NCI-H2081 treated with DMSO at 0.1 percent for 48 hours (cell line): ENCODE measurements around the gene PRPF6.
A peak's percentile ranks its signal among the peaks of the same experiment; 100 is the strongest.
"Not testable (repeated sequence)": the region's sequence is repeated elsewhere in the genome, so short reads cannot be mapped to it uniquely, and the experiment has no call there.

Experiments
- DNase-seq: peaks from one replicate; lab custom pipeline; 2025; lab: John Stamatoyannopoulos, UW

The PRPF6 gene

DNA sequence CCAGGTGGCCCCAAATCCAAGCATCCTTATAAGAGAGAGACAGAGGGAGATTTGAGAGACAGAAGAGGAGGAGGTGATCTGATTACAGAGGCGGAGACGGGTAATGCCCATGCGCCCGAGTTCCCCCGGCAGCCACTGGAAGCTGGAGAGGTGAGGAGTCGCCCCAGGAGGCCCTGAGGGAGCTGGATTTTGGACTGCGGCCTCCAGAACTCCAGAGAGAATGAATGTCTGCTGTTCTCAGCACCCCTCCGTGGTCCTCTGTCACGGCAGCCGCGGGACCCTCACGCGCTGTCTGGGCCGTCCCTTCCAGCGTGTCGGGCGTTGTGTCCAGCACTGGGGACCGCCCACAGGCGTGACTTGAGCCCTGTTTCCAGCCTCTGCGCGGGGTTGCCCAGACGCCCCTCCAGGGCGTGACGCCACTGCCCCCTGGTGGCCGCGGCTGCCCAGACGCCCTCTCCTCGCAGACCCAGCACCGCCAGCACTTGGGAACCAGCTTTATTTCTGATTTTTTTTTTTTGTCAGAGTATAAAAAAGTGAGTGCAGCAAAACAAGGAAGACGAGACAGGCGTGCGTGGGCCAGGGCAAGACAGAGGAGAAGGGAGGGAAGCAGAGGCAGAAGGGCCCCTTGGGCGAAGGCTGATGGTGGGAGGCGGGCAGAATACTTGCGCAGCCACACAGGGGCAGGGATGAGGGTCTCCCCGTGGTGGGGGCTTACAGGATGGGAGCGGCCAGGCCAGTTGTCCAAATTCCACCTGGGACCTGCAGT lies 7.1 kb upstream of the PRPF6 start:
- peak; percentile 12 for DNase-seq

DNA sequence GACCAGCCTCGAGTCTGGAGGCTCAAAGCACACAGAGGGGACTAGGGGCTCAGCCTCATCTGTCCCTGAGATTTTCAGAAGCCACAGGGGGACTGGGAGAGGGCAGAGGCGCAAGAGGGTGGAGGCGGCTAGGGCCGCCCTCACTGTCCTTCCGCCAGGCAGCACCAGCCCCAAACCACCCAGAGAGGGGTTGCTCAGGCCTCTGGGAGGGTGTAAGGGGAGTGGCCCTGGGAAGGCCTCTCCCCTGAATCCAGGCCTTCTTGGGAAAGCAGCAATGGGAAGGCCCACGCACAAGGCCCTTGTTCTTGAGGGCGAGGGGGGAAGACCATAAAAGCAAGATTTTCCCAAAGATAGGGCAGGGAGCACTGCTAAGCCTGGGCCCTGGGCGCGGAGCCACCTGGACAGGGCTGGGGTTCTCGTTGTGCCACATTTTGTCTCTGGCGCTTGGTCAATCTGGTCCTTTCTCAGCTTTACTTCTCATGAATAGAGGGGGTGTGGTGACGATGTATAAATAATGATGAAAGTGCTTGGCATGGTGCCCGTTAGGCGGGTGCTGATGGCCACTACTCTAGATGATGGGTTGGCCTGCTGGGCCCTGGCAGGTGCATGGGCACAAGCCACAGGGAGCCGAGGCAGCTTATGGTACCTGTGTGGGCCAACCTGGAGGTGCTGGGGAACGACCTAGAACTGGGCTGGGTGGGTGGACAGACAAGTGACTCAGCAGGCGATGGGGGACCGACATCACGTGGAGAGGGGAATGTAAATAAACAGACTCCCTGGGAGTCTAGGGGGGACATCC lies 6.3 kb upstream of the PRPF6 start:
- peak; percentile 97 for DNase-seq

DNA sequence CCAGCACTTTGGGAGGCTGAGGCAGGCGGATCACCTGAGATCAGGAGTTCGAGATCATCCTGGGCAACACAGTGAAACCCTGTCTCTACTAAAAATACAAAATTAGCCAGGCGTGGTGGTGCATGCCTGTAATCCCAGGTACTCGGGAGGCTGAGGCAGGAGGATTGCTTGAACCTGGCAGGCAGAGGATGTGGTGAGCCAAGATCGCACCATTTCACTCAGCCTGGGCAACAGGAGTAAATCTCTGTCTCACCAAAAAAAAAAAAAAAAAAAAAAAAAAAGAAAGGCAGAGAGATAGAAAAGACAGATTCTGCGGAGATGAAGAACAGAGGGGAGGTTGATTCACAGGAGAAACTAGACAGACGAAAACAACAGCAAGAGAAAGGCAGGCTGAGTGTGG lies 4.4 kb upstream of the PRPF6 start:
- not testable (repeated sequence) for DNase-seq

DNA sequence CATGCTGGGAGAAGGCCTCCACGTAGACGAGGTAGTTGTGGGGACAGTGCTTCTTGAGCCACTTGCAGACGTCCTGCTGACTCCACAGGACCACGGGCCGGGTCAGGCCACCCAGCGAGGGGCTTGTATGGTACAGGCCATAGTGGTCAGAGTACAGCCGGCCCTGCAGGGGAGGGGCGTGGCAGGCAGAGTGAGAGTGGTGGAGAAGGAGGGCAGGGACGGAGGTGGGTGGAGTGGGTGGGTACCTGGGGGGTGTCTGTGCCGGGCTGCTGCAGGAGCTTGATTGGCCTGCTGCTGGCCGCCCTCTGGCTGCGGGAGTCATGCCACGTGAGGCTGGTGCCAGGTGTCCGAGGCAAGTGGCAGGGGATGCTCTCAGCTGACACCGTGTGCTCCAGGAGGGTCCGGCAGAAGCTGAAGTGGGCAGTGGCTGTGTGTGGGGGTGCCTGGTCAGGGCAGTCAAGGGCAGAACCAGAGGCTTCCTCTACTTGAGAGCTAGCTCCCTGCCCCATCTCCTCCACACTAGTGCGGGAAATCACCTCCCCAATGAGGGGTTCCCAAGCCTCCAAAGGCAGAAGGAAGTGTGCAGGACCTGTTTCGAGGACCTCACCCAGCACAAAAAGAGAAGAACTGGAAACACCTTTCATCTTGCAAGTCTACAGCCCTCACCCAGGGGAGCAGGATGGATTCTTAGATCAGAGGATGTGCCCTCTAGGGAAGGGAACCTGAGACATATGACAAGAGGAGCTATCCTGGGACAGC lies 3.8 kb upstream of the PRPF6 start:
- no peak for DNase-seq

DNA sequence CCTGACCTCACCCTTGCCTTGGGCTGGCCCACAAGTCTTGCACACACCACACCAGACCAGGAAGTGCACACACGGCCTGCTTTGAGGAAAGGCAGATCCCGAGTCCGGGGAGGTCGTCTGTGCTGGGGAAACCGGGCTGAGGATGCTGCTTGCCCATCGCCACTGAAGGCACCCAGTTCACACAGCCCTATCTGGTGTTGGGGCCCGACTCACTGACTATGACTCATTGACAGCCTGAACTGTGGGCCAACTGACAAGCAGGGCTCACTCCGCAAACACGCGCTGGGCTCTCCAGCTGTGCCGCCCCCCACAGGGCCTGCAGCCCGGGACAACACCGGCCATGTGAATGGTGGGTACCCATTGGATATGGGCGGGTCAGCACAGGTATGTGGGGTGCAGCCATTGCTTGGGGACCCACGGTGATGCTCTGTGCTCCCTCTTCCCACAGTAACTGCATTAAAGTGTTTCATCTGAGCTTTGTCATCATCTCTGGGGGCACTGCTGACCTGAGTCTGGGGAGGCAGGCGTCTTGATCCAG lies 3.1 kb upstream of the PRPF6 start:
- no peak for DNase-seq

DNA sequence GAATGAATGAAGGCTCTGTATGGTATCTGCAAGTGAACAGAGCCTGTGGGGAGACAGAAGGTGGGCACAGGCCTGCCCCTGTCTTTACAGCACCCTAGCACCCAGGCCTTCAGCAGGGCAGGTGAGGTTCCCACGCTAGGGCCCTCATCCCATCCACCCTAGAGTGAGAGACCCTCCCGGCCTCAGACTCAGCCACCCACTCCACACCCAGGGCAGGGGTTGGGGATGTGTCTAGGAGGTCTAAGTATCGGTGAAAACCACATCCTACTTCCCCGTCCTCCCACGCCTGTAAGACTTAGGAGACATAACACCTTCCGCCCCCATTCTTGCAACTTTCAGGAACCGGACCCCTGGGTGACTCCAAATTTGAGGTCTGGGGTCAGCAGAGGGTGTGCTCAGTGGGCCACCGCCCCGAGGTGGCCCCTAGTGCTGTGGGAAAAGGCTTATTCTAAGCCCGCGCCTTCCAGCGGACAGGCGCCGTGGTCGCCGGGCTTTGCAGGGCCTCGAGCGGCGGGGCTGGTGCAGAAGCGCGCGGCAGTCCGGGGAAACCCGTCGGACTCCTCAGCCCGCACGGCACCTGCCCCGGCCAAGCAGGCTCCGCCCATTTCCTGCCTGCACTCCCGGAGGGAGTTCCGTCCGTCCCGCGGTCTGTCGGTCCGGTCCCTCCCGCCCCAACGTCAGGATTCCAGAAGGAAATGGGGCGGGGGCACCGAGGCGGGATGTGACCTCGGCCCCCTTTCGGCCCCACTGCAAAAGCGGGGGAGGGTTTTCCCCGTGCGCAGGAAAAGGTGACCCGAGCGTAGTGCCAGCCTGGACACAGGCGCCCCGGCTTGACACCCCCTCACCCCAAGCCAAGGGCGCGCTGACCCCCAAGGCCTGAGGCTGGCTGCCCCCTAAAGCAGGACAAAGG lies 2.4 kb upstream of the PRPF6 start:
- DNase-seq, result no peak

DNA sequence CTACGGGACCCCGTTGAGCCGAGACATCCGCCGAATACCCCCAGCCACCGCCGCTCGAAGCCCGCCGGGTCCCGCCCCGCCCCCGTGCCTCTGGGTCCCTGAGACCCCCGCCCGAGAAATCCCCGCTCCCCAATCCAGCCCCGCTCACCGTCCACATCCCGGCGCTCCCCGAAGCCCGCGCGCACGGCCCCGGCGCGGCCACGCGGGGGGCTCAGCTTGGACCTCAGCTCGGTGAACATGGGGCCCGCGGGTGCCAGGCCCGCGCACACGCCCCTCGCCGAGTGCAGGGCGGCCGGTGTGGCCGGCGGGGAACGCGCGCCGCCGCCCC lies 1.7 kb upstream of the PRPF6 start:
- no peak for DNase-seq

DNA sequence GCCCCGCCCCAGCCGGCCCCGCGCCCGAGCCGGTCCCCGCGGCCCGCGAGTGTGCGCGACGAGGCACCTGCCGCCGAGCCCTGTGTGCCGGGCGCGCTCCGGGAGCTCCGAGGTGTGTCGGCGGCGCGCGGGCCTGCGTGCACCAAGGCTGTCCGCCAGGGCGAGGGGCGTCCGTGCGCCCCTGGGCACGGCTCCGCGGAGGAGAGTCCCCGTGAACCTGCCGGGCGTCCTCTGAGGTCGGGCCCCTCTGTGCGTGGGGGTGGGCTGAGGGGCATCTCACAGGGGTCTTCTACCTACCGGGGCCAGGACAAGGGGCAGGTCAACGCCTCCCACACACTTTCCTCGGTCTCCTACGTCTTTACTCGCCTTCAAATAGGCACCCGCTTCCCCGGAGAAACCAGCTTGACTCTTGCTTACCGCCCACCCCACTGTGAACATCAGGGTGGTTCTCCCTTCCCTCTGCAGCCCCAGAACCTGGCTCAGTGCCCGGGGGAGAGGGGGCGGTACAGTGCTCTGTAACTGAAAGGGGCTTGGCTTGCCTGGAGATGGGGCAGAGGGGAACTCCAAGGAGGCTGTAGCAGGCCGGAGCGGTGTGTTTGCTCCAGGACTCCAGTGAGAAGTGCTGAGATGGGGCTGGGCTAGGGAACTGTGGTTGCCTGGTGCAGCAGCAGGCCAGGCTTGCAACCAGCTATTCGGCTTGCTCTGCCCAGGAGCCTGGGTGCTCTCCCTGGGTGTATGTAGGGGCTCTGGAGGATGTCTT lies 1.2 kb upstream of the PRPF6 start, which contains the start of gene SAMD10:
Gene SAMD10, minus strand, starts transcription at position 86 of the 760 bp plus-strand sequence. CDS start 175 bp downstream, outside the sequence.
- no peak for DNase-seq

DNA sequence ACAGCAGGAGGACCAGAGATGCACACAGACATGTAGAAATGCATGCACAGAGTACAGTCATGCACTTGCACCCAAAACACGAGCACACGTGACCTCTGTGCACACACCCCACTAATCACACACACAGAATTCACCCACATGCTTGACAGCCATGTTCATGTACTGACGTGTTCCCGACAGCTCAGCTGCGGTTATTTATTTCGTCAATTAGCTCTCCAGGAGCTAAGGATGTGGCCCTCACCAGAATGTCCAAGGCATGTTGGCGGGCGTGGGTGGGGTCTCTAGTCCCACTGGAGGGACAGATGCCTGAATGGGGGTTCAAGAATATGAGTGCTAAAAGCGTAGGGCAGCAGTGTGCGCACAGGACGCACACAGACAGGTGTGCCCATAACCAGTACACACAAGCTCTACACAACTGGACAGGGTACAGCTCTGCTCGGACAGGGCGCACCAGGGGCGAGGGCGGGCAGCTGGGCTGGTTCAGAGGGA lies 571 bp upstream of the PRPF6 start:
- DNase-seq, result no peak

DNA sequence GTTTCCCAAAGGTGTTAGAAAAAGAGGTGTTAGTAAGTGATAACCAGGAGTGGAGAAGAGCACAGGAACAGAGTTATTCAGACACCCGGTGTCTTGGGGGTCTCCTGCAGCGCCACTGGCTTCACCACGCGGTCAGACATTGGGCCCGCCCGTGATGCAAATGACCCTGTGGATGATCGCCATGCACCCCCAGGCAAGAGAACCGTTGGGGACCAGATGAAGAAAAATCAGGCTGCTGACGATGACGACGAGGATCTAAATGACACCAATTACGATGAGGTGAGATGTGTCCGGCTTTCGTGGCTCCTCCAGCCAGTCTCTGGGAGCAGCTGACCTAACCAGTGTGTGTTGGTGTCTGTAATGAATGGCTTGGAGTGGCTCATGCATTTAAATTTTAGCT lies 2.0 kb downstream of the PRPF6 start:
- no peak for DNase-seq

DNA sequence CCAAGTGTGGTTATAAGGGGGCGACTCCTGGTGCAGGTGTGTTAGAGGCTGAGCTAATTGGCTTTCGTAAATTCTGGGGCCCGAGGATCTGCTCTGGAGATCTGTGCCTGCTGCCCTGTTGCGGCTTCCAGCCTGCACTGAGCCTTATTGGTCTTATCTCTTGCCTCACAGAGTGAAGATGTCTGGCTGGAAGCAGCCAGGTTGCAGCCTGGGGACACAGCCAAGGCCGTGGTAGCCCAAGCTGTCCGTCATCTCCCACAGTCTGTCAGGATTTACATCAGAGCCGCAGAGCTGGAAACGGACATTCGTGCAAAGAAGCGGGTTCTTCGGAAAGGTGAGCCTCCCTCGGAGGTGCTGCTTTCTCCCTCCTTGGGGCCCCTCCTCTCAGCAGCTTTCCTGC lies 20.0 kb downstream of the PRPF6 start:
- DNase-seq, result no peak

DNA sequence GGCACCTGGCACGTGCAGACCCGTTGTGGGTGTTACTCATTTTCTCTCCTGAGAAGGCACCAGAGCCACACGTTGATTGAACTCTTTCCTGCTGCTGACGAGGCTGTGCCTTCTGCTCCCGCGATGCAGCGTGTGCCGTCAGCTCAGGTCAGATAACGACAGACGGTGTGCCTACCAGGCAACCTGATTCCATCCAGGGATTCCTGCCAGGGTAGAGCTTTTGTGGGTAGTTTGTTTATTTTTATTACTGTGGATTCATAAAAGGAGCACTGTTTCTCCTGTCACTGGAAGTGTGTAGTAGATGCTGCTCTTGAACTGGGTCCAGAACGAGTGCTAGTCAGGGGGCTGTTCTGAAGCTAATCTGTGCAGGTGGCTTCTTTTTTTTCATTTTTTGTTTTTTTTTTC lies 20.7 kb downstream of the PRPF6 start:
- no peak for DNase-seq

DNA sequence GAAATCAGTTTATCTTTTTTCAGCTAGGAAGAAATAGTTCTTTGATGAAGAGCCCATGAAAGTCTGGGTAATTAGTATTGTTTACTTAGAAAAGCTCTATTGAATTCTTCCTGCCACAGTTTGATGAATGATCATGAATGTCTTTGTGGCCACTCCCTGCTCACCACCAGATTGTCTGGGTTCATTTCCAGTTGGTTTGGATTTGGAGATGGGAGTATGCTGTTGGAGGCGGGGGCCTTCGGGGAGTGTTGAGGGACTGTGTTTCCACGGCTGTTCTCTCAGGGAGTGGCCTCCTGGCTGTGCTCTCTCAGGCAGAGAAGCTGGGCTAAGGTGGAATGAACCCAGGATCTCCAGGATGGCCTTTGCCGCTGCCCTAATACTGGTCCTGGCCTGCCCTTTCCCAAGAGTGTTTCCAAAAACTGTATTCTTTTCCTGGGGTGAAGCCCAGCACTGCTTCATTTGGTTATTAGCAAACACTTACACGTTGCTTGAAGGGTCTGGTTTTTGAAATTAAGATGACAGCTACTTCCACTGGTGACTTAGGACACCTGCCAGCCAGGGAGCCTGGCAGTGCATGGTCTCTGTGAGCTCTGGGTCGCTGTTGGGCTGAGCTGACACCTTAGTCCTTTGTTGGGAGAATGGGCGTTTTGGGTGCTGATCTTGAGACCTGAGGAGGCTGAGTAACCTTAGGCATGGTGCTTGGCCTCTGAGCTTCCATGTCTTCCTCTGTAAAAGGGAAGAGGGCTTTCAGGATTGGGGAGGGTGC lies 23.2 kb downstream of the PRPF6 start:
- DNase-seq, result no peak

DNA sequence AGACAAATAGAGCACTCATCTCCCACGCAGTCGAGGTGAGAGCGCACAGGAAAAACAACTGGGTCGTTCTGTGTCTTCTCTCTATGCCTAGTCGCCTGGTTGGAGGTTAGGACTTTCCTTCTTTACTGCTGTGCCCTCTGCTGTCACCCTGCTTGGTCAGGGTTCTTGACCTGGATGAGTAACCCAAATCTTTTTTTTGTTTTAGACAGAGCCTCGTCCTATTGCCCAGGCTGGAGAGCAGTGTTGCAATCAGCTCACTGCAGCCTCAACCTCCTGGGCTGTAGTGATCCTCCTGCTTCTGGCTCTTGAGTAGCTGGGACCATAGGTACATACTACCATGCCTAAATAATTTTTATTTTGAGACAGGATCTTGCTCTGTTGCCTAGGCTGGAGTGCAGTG lies 24.5 kb downstream of the PRPF6 start:
- DNase-seq, result no peak

DNA sequence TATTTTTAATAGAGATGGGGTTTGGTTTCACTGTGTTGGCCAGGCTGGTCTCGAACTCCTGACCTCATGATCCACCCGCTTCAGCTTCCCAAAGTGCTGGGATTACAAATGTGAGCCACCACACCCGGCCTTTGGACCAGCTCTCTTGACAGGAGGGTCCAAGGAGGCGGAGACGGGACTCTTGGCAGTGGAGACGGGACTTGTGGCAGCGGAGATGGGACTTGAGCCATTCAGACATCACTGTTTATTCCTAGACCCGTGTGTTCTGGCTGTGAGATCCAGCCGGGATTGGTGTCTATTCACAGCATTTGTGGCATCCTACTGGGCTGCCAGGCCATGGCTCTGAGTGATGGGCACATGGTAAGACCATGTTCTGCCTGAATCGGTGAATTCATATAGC lies 25.6 kb downstream of the PRPF6 start:
- DNase-seq, result no peak

DNA sequence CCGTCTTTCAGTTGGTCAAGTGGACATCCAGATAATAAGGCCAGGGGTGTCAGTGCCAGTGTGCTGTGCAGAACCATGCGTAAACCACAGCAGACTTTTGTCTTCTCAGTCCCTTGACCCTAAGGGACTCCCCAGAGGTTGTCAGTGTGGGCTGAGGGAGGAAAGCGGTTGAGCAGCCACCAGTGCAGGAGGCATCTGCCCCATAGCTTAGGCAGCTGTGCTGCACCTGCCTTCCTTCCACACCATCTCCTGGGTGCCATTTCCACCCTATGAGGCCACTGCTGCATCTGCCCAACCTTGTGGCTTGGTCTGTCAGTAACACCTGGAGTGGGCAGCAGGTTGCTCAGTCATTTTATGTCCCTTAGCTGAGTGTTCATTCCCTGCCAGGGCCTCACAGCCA lies 26.0 kb downstream of the PRPF6 start:
- peak; percentile 1 for DNase-seq

DNA sequence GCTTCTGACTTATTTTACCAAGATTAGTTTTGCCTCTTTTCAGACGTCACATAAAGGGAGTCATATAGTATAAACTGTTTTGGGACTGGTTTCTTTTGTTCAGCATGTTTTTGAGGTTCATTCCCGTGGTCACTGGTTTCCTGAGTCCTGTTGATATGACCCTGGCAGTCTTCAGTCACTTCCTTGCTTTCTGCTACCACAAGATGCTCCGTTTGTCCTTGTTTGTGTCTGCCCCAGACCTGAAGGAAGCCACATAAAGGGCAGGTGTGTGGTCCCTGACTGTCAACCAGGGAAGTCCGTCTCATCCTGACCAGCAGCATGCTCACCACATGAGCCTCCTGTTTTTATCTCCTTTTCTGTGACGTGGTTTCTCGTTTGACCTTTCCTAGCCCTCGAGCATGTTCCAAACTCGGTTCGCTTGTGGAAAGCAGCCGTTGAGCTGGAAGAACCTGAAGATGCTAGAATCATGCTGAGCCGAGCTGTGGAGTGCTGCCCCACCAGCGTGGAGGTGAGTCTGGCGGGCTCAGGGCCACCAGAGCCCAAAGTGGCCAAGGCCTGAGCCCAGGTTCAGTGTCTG lies 29.0 kb downstream of the PRPF6 start:
- DNase-seq, result no peak

DNA sequence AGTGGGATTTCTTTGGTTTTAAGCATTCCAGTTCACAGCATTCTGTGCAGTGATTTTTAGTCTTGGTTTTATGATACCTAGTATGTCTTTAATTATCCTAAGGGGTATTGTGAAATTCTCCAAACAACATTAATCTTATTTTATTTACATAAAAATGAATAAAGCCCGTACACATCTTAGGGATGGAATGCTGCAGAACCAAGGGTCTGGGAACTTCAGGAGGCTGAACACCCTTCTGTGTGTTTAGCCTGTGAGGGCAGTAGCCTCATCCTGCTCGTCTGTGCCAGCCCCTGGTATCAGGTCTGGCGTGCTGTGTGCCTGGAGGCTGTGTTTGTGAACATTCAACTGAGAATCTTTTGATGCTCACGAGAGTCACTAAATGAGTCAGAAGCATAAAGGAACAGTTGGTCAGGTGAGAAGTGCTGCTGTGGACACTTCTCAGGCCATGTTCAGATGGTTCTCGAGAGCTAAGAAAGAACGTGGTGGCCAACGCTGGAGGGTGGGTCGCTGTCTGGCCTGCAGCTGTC lies 29.8 kb downstream of the PRPF6 start:
- no peak for DNase-seq

DNA sequence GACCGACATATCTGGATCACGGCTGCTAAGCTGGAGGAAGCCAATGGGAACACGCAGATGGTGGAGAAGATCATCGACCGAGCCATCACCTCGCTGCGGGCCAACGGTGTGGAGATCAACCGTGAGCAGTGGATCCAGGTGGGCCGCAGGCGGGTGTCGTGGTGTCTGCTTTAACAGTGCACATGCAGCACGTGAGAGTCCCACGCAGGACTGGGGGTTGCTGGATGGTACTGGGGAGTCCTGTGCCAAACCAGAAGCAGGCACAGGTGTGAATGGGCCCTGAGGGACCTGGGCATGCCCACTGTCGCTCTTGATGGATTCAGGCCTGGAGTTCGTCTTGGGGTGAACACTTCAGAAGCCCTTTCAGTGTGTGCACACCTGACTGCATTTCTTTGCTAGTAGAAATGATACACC lies 30.4 kb downstream of the PRPF6 start:
- no peak for DNase-seq
